Activated CD8-positive, alpha-beta memory T cell treated with anti-CD3 and anti-CD28 coated beads, Interleukin-2, amount 50 U/mL, for 1 hour (primary cell): ENCODE measurements around the gene NSG1.

Source experiments
- DNase-seq: peaks from one replicate; pipeline ENCODE4 v3.0.0-alpha.2; 2020; ENCODE audit errors: extremely low read depth

The NSG1 gene

GRCh38 chr4:4386736-4387392 is at the start of gene NSG1:
Gene NSG1 (plus strand): TSS chr4:4387102. CDS start chr4:4387630, 528 bp downstream.
- DNase-seq = no peak

GRCh38 chr4:4338210-4339001 is 48.5 kb upstream of the NSG1 start:
- DNase-seq = no peak

- DNase-seq = no peak
These were observed 47.3 kb upstream of the NSG1 start for GRCh38 chr4:4339504-4340085.

- DNase-seq = no peak
These were observed 44.8 kb upstream of the NSG1 start for GRCh38 chr4:4341861-4342650.

GRCh38 chr4:4343038-4343437 is 43.9 kb upstream of the NSG1 start:
- no peak for DNase-seq

- no peak for DNase-seq
These were observed 41.9 kb upstream of the NSG1 start for GRCh38 chr4:4344915-4345527.

- no peak for DNase-seq
These were observed 39.3 kb upstream of the NSG1 start for GRCh38 chr4:4347585-4347984.

- peak; percentile 1 for DNase-seq
These were observed 38.3 kb upstream of the NSG1 start for GRCh38 chr4:4348585-4348984.

- no peak for DNase-seq
These were observed 37.0 kb upstream of the NSG1 start for GRCh38 chr4:4349867-4350266.

GRCh38 chr4:4350909-4351308 is 36.0 kb upstream of the NSG1 start:
- DNase-seq = no peak

GRCh38 chr4:4355302-4355701 is 31.6 kb upstream of the NSG1 start:
- no peak for DNase-seq

GRCh38 chr4:4356106-4357041 is 30.5 kb upstream of the NSG1 start:
- DNase-seq = no peak

- no peak for DNase-seq
These were observed 28.6 kb upstream of the NSG1 start for GRCh38 chr4:4358093-4358854.

- DNase-seq = no peak
These were observed 25.0 kb upstream of the NSG1 start for GRCh38 chr4:4361883-4362282.

GRCh38 chr4:4362991-4363697 is 23.8 kb upstream of the NSG1 start:
- no peak for DNase-seq

GRCh38 chr4:4364061-4364460 is 22.8 kb upstream of the NSG1 start:
- no peak for DNase-seq

GRCh38 chr4:4364486-4365208 is 22.3 kb upstream of the NSG1 start:
- DNase-seq = no peak

GRCh38 chr4:4368809-4369580 is 17.9 kb upstream of the NSG1 start:
- DNase-seq = no peak
